Retina (tissue), 1 donor: Measurements from ENCODE around the gene EIF4A3.

Experiments
- DNase-seq: peaks from one replicate; pipeline ENCODE4 v3.0.0-alpha.2; 2016

Gene EIF4A3

DNA sequence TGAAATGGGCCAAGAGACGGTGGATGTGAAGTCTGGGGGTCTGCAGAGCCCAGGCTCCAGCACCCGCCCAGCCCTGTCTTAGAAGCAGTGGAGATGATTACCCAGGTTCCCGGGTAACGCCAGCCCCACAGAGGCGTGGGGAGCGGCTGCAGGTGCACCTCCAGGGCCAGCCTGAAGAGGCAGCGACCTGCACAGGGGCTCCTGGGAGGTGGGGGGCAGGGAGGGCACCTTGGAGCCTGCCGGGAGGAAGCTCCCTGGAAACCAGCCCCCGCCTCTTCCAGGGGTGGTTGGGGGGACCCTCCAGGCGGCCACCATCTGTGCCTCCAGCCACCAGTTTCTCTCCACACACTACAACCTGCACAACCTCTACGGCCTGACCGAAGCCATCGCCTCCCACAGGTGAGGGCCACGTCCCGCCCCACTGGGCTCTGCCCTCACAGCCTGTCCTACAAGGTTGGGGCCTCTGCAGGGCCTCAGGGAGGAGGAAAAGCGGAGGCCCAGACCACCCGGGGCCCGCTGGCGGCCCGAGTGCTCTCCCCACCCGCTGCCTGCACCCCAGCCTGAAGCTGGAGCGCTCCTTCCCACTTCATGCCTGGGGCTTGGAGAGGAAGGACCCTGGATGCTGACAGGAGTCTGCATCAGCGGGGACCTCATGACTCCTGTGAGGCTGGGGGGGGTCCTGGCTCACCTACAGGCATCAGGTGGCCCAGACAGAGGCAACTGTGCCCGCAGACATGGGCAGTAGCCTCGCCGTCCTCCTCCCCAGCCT is 35.0 kb downstream of the EIF4A3 start:
- DNase-seq, result no peak

DNA sequence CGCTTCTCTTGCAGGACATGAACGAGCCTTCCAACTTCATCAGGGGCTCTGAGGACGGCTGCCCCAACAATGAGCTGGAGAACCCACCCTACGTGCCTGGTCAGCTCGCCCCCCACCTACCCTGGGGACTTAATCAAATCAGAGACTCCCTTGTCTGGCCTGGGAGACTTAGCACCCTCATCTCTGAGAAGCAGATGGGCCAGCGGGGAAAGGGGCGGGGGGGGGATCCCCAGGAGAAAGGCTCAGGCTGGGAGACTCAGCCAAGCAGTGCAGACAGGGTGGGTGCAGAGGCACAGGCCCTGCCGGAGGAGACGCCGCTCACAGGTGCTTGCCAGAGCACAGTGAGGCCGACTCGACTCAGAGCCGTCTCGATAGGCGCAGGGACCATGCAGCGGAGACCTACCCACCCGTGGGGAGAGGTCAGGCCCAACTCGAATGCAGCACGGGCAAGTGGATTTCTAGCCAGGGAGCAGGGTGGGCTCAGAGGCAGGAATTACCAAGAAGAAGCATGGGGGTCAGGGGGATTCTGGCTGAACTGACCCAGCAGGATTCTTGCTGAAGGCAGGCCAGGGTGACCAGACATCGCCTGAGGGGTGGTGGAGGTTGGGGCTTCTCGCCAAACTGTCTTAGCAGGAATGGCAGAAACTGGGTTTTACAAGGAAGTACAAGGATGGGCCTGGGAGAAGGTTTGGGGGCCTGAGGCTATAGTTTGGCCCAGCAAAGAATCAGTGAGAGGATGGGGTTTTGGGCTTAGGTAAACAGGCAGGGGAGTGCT is 35.8 kb downstream of the EIF4A3 start:
- no peak for DNase-seq

DNA sequence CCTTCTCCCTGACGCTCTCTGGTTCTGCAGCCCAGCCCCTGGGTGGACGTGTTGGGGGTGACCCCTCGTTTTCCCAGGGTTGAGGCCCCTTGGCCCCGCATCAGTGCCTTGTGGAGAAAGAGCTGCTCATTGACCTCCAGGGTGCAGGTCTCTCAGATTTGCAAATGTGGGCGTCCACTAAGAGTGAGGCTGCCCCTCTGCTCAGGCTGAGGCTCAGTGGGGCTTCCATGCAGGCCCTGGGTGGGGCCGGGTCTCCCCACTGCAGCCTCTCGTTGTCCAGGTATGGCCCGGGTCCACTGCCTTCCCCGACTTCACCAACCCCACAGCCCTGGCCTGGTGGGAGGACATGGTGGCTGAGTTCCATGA is 36.5 kb downstream of the EIF4A3 start:
- DNase-seq, result no peak

DNA sequence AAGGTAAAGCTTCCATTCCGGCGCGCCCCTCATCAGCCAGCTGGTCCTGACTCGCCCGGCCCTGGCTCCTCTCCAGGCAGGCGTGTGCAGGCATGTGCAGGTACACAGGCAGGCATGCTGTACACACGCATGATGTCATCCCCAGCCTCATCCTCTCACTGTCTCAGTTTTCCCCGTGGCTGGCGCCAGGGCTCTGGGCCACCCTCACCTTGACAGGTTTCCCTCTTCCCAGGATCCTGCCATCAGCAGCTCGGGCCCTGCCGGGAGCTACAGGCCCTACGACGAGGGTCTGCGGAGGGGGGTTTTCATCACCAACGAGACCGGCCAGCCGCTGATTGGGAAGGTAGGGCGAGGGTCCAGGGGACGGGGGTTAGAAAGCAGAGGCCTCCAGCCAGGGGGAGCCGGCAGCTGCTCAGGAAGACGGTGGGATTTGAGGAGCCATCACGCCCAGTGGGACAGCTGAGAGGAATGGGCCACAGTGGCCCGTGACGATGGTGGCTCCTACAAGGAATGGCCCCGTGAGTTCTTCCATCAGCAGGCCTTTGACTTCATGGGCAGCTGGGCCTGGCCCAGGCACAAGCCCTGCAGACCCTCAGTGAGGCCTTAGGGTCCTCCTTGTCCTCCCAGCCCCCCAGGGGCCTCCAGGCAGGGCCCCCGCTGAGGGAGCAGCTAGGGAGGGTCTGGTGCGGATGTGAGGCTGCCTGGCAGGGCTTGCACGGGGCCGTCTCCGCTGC is 37.0 kb downstream of the EIF4A3 start:
- DNase-seq, result no peak

DNA sequence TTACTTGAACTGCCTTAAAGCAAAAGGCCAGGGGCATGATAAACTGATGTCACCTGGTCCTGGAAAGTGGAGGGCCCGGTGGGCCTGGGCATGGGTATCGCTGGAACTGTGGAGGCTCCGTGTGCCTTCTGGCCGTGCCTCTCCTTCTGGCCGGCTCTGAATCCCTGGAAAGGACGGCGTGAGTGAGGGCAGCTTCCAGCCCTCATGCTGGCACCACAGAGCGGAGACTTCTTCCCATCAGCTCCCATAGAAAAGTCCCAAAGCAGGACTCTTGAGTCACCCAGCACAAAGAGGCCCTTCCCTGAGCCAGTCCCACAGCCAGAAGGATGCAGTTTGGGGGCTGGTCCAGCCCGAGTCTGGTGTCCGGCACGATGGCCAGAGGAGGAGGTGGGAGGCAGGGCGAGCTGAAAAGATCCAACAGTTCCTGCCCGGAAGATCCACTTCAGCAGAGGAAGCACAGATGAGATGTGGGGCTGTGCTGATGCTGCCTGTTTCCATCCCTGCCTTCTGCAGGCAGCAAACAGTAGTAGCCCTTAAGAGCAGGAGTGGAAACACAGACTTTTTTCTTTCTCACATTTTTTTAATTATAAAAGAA is 37.8 kb downstream of the EIF4A3 start:
- DNase-seq, result no peak

DNA sequence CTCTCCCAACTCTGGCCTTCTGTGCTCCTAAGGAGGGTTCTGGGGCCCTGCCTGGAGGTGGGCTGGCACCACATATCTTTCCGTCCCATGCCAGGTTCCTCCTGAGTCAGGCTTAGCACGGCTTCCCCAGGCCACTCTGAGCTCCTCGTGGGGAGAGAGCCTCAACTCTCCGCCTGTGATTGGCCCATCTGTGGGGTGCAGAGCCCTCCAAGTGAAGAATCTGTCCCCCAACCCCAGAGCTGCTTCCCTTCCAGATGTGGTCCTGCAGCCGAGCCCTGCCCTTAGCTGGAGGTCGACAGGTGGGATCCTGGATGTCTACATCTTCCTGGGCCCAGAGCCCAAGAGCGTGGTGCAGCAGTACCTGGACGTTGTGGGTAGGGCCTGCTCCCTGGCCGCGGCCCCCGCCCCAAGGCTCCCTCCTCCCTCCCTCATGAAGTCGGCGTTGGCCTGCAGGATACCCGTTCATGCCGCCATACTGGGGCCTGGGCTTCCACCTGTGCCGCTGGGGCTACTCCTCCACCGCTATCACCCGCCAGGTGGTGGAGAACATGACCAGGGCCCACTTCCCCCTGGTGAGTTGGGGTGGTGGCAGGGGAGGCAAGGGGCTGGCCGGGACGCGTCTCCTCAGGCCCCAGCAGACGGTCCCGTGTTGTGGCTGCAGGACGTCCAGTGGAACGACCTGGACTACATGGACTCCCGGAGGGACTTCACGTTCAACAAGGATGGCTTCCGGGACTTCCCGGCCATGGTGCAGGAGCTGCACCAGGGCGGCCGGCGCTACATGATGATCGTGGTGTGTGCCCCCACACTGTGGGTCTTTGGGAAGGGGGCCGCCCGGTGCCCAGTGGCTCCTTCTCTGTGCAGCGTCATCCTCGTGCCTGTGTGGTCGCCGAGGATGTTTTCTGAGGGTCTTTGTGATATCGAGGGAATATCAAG is 38.6 kb downstream of the EIF4A3 start:
- DNase-seq, result no peak

DNA sequence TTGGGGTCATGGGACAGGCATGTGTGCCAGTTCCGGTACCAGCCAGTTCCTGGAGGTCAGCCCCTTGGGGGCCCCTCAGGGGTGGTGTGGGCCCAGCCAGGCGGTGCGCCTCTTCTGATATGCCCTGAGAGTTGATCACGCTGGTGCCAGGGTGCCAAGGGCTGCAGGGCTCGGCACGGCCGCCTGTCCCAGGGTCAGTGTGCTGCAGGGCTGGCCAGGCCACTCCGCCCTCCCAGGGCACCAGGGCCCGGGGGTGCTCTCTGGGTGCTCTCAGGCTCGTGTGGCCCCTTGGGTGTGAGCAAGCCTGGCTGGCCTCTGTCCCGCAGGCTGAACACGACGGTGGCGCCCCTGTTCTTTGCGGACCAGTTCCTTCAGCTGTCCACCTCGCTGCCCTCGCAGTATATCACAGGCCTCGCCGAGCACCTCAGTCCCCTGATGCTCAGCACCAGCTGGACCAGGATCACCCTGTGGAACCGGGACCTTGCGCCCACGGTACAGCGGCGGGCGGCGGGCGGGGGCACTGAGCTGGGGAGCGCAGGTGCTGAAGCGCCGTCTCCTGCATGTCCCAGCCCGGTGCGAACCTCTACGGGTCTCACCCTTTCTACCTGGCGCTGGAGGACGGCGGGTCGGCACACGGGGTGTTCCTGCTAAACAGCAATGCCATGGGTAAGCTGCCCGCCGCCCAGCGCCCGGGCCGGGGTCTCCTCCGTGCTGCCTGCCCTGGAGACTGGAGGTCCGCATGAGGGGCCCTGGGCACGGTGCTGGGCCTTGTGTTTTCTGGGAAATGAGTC is 39.5 kb downstream of the EIF4A3 start:
- DNase-seq, result no peak

DNA sequence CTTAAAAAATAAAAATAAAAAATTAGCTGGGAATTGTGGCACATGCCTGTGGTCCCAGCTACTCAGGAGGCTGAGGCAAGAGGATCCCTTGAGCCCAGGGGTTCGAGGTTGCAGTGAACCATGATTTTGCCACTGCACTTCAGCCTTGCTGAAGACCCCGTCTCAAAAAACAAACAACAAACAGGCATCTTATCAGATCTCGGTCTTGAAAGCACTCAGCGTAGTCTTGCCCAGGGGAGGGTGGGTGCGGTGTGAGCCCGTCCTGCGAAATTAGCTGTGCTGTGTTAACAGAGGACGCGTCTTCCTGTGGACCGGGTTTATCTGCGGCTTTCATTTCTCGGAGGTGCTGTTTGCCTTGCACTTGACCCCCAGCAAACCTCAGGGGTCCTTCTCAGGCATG is 40.2 kb downstream of the EIF4A3 start:
- DNase-seq, result no peak

DNA sequence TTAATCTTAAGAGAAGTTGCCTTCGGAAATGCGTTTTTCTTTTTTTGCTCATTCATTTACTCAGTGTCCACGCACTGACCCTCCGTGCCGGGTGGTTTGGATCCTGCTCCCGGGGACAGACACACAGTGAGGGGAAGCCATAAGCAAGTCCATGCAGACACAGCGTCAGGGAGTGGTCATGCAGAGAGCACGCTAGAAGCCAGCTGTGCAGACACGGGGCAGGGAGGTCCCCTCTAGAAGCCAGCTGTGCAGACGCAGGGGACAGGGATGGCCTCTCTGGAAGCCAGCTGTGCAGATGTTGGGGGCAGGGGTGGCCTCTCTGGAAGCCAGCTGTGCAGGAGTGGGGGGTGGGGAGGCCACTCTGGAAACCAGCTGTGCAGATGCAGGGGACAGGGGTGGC is 40.8 kb downstream of the EIF4A3 start:
- DNase-seq, result peak; percentile 27

DNA sequence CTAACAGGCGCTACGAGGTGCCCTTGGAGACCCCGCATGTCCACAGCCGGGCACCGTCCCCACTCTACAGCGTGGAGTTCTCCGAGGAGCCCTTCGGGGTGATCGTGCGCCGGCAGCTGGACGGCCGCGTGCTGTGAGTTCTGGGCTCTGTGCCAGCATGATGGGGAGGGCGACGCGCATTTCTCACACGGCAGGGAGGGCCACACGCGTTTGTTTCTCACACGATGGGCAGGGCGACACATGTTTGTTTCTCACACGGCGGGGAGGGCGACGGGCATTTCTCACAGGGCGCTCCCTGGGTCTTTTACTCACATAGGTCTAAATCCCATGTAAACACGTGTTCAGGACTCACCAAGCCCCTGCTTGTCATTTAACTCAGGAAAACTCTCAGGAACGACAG is 41.2 kb downstream of the EIF4A3 start:
- peak; percentile 54 for DNase-seq

DNA sequence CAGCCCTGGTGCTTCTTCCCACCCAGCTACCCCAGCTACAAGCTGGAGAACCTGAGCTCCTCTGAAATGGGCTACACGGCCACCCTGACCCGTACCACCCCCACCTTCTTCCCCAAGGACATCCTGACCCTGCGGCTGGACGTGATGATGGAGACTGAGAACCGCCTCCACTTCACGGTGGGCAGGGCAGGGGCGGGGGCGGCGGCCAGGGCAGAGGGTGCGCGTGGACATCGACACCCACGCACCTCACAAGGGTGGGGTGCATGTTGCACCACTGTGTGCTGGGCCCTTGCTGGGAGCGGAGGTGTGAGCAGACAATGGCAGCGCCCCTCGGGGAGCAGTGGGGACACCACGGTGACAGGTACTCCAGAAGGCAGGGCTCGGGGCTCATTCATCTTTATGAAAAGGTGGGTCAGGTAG is 42.0 kb downstream of the EIF4A3 start:
- no peak for DNase-seq

DNA sequence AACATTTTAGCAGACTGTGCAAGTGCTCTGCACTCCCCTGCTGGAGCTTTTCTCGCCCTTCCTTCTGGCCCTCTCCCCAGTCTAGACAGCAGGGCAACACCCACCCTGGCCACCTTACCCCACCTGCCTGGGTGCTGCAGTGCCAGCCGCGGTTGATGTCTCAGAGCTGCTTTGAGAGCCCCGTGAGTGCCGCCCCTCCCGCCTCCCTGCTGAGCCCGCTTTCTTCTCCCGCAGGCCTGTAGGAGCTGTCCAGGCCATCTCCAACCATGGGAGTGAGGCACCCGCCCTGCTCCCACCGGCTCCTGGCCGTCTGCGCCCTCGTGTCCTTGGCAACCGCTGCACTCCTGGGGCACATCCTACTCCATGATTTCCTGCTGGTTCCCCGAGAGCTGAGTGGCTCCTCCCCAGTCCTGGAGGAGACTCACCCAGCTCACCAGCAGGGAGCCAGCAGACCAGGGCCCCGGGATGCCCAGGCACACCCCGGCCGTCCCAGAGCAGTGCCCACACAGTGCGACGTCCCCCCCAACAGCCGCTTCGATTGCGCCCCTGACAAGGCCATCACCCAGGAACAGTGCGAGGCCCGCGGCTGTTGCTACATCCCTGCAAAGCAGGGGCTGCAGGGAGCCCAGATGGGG is 42.5 kb downstream of the EIF4A3 start:
- peak; percentile 75 for DNase-seq

DNA sequence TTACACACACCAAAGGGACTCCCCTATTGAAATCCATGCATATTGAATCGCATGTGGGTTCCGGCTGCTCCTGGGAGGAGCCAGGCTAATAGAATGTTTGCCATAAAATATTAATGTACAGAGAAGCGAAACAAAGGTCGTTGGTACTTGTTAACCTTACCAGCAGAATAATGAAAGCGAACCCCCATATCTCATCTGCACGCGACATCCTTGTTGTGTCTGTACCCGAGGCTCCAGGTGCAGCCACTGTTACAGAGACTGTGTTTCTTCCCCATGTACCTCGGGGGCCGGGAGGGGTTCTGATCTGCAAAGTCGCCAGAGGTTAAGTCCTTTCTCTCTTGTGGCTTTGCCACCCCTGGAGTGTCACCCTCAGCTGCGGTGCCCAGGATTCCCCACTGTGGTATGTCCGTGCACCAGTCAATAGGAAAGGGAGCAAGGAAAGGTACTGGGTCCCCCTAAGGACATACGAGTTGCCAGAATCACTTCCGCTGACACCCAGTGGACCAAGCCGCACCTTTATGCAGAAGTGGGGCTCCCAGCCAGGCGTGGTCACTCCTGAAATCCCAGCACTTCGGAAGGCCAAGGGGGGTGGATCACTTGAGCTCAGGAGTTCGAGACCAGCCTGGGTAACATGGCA is 43.4 kb downstream of the EIF4A3 start:
- peak; percentile 40 for DNase-seq

DNA sequence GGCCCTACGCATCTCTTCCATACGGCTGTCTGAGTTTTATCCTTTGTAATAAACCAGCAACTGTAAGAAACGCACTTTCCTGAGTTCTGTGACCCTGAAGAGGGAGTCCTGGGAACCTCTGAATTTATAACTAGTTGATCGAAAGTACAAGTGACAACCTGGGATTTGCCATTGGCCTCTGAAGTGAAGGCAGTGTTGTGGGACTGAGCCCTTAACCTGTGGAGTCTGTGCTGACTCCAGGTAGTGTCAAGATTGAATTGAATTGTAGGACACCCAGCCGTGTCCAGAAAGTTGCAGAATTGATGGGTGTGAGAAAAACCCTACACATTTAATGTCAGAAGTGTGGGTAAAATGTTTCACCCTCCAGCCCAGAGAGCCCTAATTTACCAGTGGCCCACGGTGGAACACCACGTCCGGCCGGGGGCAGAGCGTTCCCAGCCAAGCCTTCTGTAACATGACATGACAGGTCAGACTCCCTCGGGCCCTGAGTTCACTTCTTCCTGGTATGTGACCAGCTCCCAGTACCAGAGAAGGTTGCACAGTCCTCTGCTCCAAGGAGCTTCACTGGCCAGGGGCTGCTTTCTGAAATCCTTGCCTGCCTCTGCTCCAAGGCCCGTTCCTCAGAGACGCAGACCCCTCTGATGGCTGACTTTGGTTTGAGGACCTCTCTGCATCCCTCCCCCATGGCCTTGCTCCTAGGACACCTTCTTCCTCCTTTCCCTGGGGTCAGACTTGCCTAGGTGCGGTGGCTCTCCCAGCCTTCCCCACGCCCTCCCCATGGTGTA is 44.1 kb downstream of the EIF4A3 start:
- peak; percentile 70 for DNase-seq

DNA sequence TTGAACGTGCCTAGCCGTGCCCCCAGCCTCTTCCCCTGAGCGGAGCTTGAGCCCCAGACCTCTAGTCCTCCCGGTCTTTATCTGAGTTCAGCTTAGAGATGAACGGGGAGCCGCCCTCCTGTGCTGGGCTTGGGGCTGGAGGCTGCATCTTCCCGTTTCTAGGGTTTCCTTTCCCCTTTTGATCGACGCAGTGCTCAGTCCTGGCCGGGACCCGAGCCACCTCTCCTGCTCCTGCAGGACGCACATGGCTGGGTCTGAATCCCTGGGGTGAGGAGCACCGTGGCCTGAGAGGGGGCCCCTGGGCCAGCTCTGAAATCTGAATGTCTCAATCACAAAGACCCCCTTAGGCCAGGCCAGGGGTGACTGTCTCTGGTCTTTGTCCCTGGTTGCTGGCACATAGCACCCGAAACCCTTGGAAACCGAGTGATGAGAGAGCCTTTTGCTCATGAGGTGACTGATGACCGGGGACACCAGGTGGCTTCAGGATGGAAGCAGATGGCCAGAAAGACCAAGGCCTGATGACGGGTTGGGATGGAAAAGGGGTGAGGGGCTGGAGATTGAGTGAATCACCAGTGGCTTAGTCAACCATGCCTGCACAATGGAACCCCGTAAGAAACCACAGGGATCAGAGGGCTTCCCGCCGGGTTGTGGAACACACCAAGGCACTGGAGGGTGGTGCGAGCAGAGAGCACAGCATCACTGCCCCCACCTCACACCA is 44.8 kb downstream of the EIF4A3 start:
- peak; percentile 80 for DNase-seq

DNA sequence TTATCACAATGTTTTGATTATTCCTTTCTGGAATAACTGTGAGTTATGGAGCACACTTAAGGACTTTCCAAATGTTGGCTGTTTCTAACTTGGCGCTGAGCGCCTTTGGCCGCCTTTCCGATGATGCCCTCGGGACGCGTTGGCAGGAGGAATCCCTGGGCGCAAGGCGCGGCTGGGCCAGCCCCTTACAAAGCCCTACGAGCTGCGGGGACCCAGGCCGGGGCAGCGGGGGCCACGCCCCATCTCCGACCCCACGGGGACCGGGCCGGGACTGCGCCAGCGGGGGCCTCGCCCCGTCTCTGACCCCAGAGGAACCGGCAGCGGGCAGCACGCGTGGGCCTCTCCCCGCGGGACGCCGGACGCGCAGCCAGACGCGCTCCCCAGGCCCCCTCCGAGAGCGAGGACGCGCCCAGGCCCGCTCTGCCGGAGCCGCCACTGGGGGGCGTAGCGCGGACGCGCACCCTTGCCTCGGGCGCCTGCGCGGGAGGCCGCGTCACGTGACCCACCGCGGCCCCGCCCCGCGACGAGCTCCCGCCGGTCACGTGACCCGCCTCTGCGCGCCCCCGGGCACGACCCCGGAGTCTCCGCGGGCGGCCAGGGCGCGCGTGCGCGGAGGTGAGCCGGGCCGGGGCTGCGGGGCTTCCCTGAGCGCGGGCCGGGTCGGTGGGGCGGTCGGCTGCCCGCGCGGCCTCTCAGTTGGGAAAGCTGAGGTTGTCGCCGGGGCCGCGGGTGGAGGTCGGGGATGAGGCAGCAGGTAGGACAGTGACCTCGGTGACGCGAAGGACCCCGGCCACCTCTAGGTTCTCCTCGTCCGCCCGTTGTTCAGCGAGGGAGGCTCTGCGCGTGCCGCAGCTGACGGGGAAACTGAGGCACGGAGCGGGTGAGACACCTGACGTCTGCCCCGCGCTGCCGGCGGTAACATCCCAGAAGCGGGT is 45.6 kb downstream of the EIF4A3 start, which contains the start of gene GAA:
Gene GAA (plus strand): TSS at position 571 of the 935 bp plus-strand sequence. CDS start 3,006 bp downstream, outside the sequence.
- DNase-seq, result peak; percentile 94

DNA sequence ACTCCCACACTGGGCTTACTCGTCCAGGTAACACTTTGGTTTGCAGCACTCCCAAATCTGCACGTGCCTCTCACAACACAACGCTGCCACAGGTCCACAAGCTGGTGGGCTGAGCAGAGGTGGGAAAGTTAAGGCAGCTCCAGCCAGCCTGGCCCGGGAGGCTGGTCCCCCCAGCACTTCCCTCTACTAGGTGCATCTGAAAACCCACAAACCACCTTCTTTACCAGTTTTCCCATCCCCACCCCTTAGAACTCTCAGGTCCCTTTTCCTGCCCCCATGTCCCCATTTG is 46.9 kb downstream of the EIF4A3 start:
- DNase-seq, result no peak
